ENCODE measurements around the gene DUSP23. TPM values are rescaled to one million over a fixed set of nuclear protein-coding genes. Genes with fewer than 3 reads are reported as not detected.

Gene DUSP23
- polyA plus RNA-seq, 4 donors, result 28.5 to 41.3 (median 31.8) TPM

DNA sequence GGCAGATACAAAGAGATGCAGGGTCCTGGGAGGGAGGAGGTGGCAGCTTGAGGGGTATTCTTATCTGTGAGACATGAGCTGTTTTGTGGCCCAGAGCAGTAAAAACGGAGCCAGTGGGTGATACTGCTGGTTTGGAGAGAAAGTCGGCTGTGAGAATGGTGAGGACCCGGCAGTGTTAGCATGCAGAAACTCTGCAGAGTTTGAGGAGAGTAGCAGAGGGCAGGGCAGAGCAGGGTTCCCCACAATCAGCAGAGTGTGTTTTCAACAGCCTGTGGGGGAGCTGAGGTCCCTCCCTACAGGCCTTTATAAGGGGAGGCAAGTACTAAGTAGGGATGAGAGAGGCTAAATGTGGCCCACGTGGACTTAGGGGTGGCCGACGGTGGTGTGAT is 46.3 kb downstream of the DUSP23 start:
- no peak for DNase-seq (ENCODE audit: low read depth in 4 of 4, low spot score in 3 of 4)

DNA sequence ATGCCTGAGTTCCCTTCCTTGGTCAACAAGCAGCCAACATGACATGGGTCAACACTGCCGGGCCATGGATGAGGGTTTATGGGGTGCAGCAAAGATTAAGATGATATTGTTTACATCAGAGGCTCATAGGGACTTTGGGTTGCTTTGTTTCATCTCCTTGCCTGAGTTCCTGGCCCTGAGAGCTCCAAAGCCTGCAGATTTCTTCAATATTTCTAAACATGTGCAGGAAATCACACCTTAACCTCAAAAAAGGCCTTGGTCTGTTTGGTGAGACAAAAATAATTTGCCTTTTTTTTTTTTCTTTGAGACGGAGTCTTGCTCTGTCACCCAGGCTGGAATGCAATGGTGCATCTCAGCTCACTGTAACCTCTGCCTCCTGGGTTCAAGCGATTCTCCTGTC is 46.8 kb downstream of the DUSP23 start:
- no peak for DNase-seq (ENCODE audit: low read depth in 4 of 4, low spot score in 3 of 4)

DNA sequence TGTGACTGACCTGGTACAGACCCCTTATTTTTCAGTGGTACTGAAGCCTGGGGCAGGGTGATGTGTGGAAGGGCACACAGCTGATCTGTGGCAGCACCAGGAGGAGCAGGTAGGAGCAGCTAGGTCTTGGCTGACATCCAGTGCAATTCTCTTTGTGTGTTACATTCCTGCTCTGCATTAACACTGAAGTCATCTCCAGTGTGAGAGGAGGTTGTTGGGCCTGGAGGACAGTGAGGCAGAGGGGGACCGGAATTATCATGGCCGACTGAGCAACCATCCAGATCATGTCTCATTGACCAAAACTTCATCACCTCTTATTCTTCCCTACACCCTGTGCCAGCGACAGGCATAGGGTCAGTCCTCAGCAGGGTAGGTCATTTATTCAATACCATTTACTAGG is 47.4 kb downstream of the DUSP23 start:
- DNase-seq (ENCODE audit: low read depth in 4 of 4, low spot score in 3 of 4), result no peak

DNA sequence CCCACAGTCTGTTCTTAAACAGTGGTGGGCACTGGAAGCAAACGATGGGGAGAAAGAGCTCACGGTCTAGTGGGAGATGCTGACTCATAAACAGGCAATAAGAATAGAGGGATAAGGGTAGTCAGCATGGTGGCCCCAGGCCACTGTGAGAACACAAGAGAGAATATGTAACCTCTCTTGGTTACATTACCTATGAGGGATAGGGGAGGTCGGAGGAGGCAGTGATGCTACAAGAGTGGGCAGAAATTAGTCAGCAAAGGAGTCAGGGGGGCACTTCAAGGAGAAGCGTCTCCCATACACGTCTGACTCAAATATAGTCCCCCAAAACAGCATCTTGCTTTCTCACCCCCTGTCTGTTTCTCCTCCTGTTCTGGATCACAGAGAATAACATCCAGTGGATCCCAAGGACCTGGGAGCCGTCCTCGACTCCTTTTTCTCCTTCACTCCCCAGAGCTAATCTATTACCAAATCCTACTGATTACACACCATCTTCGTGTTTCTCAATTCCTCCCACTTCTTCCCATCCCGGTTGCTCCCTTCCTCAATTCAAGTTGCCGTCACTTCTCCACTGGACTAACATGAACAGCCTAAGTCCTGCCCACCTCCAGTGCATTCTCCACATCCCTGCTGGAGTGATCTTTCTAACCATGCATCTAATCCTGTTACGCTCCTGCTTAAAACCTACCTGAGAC is 48.0 kb downstream of the DUSP23 start:
- no peak for DNase-seq (ENCODE audit: low read depth in 4 of 4, low spot score in 3 of 4)

DNA sequence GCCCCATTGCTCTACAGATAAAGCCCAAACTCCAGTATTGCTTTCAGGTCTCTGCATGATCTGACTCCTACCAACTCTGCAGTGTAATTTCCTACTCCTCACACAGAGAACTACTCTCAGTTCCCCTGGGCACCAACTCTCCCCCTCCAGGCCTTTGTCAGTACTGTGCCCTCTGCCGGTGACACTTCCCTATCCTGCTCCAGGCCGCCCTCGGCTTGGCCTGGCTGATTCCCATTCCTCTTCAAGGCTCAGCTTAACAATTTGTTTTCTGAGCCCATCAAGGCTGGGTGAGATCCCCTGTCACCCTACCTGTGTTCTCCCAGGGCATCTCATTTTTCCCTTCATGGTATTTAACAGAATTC is 48.5 kb downstream of the DUSP23 start:
- peak in 1 of 4 donors; percentile 16 for DNase-seq (ENCODE audit: low read depth in 4 of 4, low spot score in 3 of 4)

DNA sequence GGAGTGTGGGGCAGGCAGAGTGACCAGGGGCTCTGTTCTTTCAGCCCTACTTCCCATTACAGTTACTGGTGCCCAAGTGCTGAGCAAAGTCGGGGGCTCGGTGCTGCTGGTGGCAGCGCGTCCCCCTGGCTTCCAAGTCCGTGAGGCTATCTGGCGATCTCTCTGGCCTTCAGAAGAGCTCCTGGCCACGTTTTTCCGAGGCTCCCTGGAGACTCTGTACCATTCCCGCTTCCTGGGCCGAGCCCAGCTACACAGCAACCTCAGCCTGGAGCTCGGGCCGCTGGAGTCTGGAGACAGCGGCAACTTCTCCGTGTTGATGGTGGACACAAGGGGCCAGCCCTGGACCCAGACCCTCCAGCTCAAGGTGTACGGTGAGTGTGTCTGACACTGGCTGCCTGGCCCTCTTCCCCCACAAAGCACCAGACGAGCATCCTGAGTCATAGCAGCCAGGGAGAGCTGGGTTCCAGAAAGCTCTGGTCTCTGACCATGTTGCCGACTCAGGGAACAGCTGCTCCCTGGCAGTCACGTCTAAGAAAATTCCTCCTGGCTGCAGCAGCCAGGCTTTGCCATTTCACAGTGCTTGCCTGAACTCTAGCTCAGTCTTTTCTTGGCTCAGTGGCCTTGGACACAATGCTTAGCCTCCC is 49.2 kb downstream of the DUSP23 start:
- DNase-seq (ENCODE audit: low read depth in 4 of 4, low spot score in 3 of 4), result no peak

DNA sequence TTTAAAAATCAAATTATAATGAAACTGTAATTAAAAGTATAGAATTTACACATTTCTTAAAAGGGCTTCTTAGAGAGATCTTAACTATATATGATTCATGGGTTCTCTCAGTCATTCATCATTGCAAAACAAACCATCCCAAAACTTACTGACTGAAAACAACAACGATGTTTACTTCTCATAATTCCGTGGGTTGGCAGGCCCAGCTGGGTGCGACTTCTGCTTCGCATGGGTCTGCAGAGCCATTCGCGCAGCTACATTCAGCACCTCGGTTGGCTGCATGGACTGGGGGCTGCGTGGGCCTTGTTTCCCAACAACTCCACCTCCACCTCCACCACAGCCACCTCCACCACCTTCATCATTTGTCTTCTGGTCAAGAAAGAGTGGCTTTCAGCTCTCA is 50.0 kb downstream of the DUSP23 start:
- DNase-seq (ENCODE audit: low read depth in 4 of 4, low spot score in 3 of 4), result no peak

DNA sequence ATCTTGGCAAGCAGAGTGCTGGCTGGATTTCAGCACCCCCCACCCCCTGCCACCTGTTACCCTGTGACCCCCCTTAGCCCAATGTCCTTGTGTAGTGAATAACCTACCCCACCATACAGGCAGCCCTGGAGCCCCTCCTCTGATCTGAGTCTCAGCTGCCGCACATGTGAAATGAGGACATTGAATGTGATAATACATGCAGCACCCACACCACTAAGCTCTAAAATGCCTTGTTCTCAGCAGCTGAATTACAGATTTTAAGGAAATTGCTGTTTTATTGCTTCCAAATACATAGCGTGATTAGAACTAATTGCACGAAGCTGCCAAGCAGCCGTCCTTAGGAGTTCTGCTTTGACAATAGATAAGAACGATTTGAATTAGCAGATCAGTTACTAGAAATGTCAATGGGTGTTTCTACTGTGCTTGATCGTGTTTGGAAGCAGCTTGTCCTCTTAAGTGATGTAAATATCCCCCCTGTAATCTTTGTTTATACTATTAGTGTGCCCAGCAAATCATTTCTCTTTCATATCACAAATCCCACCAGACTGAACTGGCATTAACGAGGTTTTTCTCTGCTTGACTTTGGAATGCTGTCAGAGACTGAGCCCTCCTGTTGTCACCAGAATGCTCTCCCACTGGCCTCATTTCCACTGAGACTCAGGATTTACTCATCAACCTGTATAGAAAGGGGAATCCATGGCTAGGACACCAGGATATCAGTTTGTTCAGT is 50.8 kb downstream of the DUSP23 start:
- no peak for DNase-seq (ENCODE audit: low read depth in 4 of 4, low spot score in 3 of 4)

Other genes starting within 250 kb of the DUSP23 start
- gene OR10J5, start 245.0 kb upstream of the DUSP23 start, polyA plus RNA-seq (ENCODE audit: insufficient read length in 4 of 4), result not detected
- not detected for gene APCS, start 193.1 kb upstream of the DUSP23 start, polyA plus RNA-seq (ENCODE audit: insufficient read length in 4 of 4)
- gene CRP, start 66.4 kb upstream of the DUSP23 start, polyA plus RNA-seq (ENCODE audit: insufficient read length in 4 of 4), result not detected
- under 1 TPM; 0.19 to 0.58 (median 0.30) TPM for gene FCRL6, start 21.4 kb downstream of the DUSP23 start, polyA plus RNA-seq (ENCODE audit: insufficient read length in 4 of 4)
- gene SLAMF8, start 45.9 kb downstream of the DUSP23 start, polyA plus RNA-seq (ENCODE audit: insufficient read length in 4 of 4), result under 1 TPM; 0.62 to 0.82 (median 0.72) TPM
- under 1 TPM; 0.13 to 0.65 (median 0.38) TPM for gene VSIG8, start 81.7 kb downstream of the DUSP23 start, polyA plus RNA-seq (ENCODE audit: insufficient read length in 4 of 4)
- gene CFAP45, start 119.2 kb downstream of the DUSP23 start, polyA plus RNA-seq (ENCODE audit: insufficient read length in 4 of 4), result 1 to 10 TPM; 2.6 to 3.5 (median 3.3) TPM
- gene TAGLN2, start 144.5 kb downstream of the DUSP23 start, polyA plus RNA-seq (ENCODE audit: insufficient read length in 4 of 4), result 100 to 1,000 TPM; 123 to 160 (median 142) TPM
- 10 to 100 TPM; 13.4 to 18.7 (median 15.5) TPM for gene IGSF9, start 164.7 kb downstream of the DUSP23 start, polyA plus RNA-seq (ENCODE audit: insufficient read length in 4 of 4)
- not detected for gene SLAMF9, start 173.3 kb downstream of the DUSP23 start, polyA plus RNA-seq (ENCODE audit: insufficient read length in 4 of 4)